H1 (cell line): ENCODE measurements around the gene TAF5.

Source experiments
- CEBPB ChIP-seq: IDR thresholded peaks from 2 replicates; pipeline ENCODE4 v1.6.1; 2012; ENCODE audit warnings: low read depth, low read length
- CTCF ChIP-seq, 3 experiments: IDR thresholded peaks; 1 replicate in 2 of 3; 2 replicates in 1 of 3; pipeline versions ENCODE4 v1.5.1 to v1.6.1; 2011; ENCODE audit warnings: low read length in 3 of 3, mild to moderate bottlenecking in 3 of 3, inconsistent platforms in 2 of 3, low read depth in 1 of 3, moderate library complexity in 1 of 3; ENCODE audit not compliant: insufficient read depth in 1 of 3; ENCODE audit errors: control extremely low read depth in 1 of 3
- POLR2A ChIP-seq, 2 experiments: IDR thresholded peaks; 1 replicate in 1 of 2; 2 replicates in 1 of 2; pipeline ENCODE4 v1.6.1; 2011; ENCODE audit warnings: low read depth in 2 of 2, low read length in 2 of 2, mild to moderate bottlenecking in 2 of 2; ENCODE audit errors: control extremely low read depth in 1 of 2
- USF2 ChIP-seq: IDR thresholded peaks from 2 replicates; pipeline ENCODE4 v1.6.1; 2011; ENCODE audit warnings: low read length, improper control_type of control experiment

- TF ChIP-seq CTCF (IDR thresholded peaks at IDR 0.05; ENCODE audit: control extremely low read depth in 1 of 3, insufficient read depth in 1 of 3, low read depth in 1 of 3, low read length in 3 of 3) = no peak
- TF ChIP-seq USF2 = no peak
- TF ChIP-seq POLR2A (IDR thresholded peaks at IDR 0.05; ENCODE audit: control extremely low read depth in 1 of 2, low read depth in 2 of 2, low read length in 2 of 2) = no peak
- no peak for TF ChIP-seq CEBPB
Measured at GRCh38 chr10:103427866-103428265, 60.1 kb downstream of the TAF5 start.
